Mucosa of gallbladder (tissue), 1 donor: ENCODE data around the gene CTU1. TPM values are rescaled to one million over a fixed set of nuclear protein-coding genes. Genes with fewer than 3 reads are reported as not detected.

ENCODE experiments used
- DNase-seq: peaks from one replicate; pipeline ENCODE4 v3.0.0-alpha.2; 2020; ENCODE audit warnings: low spot score
- total RNA-seq: library from RNA; stranded (reverse); gene quantifications from one replicate; pipeline ENCODE4 v1.2.1, GENCODE V29; 2021
- donor health status: DM: no; HTN: no; CAD: no.

The CTU1 gene
- total RNA-seq, 1 donor from 2014 or later = 12.1 TPM

- no peak for DNase-seq
Observed at GRCh38 chr19:51103926-51104341, 4.3 kb downstream of the CTU1 start.

GRCh38 chr19:51102991-51103390 lies 5.2 kb downstream of the CTU1 start:
- DNase-seq = no peak

- DNase-seq = no peak
Observed at GRCh38 chr19:51101171-51101865, 6.9 kb downstream of the CTU1 start.

GRCh38 chr19:51100601-51101000 lies 7.6 kb downstream of the CTU1 start:
- no peak for DNase-seq

- no peak for DNase-seq
Observed at GRCh38 chr19:51099047-51099382, 9.2 kb downstream of the CTU1 start.

GRCh38 chr19:51098365-51099046 lies 9.7 kb downstream of the CTU1 start:
- DNase-seq = peak; percentile 42

GRCh38 chr19:51097796-51098195 lies 10.4 kb downstream of the CTU1 start:
- DNase-seq = no peak

GRCh38 chr19:51097166-51097738 lies 11.0 kb downstream of the CTU1 start:
- peak; percentile 53 for DNase-seq

GRCh38 chr19:51096473-51097165 lies 11.6 kb downstream of the CTU1 start:
- DNase-seq = no peak

- DNase-seq = no peak
Observed at GRCh38 chr19:51094696-51095279, 13.4 kb downstream of the CTU1 start.

GRCh38 chr19:51093510-51094345 lies 14.5 kb downstream of the CTU1 start:
- DNase-seq = no peak

- no peak for DNase-seq
Observed at GRCh38 chr19:51093101-51093500, 15.1 kb downstream of the CTU1 start.

GRCh38 chr19:51091895-51092873 lies 16.0 kb downstream of the CTU1 start:
- DNase-seq = no peak

- DNase-seq = no peak
Observed at GRCh38 chr19:51091126-51091525, 17.1 kb downstream of the CTU1 start.

- no peak for DNase-seq
Observed at GRCh38 chr19:51090471-51090870, 17.7 kb downstream of the CTU1 start.

- DNase-seq = no peak
Observed at GRCh38 chr19:51089786-51090185, 18.4 kb downstream of the CTU1 start.

- DNase-seq = no peak
Observed at GRCh38 chr19:51086153-51086850, 21.9 kb downstream of the CTU1 start.

GRCh38 chr19:51084505-51084904 lies 23.7 kb downstream of the CTU1 start:
- no peak for DNase-seq

- DNase-seq = no peak
Observed at GRCh38 chr19:51083783-51084182, 24.4 kb downstream of the CTU1 start.
